Measurements from ENCODE around the gene MPZL2. TPM values are rescaled to one million over a fixed set of nuclear protein-coding genes. Genes with fewer than 3 reads are reported as not detected.
"Not testable (repeated sequence)": the region's sequence is repeated elsewhere in the genome, so short reads cannot be mapped to it uniquely, and the experiment has no call there.

The MPZL2 gene
- total and polyA plus RNA-seq, 7 donors, result 1.0 to 8.1 (median 3.4) TPM

DNA sequence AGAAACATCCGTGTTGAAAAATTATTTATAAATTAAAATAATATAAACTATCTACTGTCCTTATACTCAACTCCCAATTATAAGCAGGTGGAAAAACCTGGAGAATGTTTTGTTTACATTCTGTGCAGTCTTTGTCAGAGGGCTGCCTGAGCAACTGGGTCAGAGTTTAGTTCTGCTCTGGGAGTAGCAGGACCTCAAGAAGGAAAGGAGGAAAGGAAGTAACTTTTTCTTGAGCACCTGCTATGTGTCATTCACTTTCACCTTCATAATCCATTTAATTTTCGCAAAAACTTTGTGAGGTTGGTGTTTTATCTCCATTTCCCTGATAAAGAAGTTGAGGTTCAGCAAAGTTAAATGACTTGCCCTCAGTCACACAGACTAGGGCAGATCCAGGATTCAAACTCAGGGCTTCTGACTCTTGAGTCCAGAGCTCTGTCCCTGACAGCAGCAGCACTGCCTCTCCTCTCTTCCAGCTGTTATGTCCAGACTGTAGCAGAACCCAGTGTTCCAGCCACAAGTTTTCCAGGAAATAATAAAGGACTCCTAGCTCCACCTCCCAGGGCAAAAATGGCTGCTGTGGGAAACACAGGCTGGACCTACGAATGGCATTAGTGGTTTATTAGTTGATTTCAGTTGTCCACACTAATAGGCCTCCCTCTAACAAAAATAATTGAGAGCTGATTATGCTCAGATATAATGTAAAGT is 46.8 kb upstream of the MPZL2 start:
- WGBS, 3 donors, result 74 to 77% (median 76%) methylated on average over 3 of the region's 3 CpGs

GRCh38 chr11:118310271-118310670 is 46.2 kb upstream of the MPZL2 start:
- Histone ChIP-seq H3K4me1 (no peaks in the 10 kb centered on the region), H3K4me3 (no peak overlapping the region), H3K9me3 (no peaks in the 10 kb centered on the region), H3K36me3 (ENCODE audit: insufficient read depth in 1 of 2, low read depth in 1 of 2) (no peaks in the 10 kb centered on the region), H3K27me3 (ENCODE audit: insufficient read depth in 3 of 3, low read length in 2 of 3) (peaks cover 0 to 27% (median 4%) of the 10 kb centered on the region in 3 donors), H3K27ac (no peak overlapping the region)
- intact Hi-C loops (cut with DNase I), result no loop called here
- WGBS, 3 donors, result 86 to 91% (median 86%) methylated on average over 3 of the region's 3 CpGs
- no peak for TF ChIP-seq CTCF (IDR thresholded peaks at IDR 0.05)
- ATAC-seq (no peak), DNase-seq (no peak)

More for the DNA sequence above, 46.8 kb upstream of the MPZL2 start:
- Histone ChIP-seq H3K36me3 (ENCODE audit: insufficient read depth in 1 of 2, low read depth in 1 of 2) (no peaks in the 10 kb centered on the region), H3K4me3 (no peak overlapping the region), H3K9me3 (no peaks in the 10 kb centered on the region), H3K4me1 (no peaks in the 10 kb centered on the region), H3K27me3 (ENCODE audit: insufficient read depth in 3 of 3, low read length in 2 of 3) (peaks cover 0 to 32% (median 8%) of the 10 kb centered on the region in 3 donors), H3K27ac (no peak overlapping the region)
- ATAC-seq (no peak), DNase-seq (no peak)
- TF ChIP-seq CTCF (IDR thresholded peaks at IDR 0.05), result no peak
- intact Hi-C loops (cut with DNase I), result no loop called here

GRCh38 chr11:118308995-118309528 is 45.0 kb upstream of the MPZL2 start:
- ATAC-seq; DNase-seq; H3K4me3 ChIP-seq; intact Hi-C loops (cut with DNase I); H3K9me3 ChIP-seq; H3K4me1 ChIP-seq; H3K36me3 ChIP-seq (ENCODE audit: insufficient read depth in 1 of 2, low read depth in 1 of 2); H3K27ac ChIP-seq: not testable (repeated sequence)
- 84 to 89% (median 88%) methylated on average over 5 of the region's 5 CpGs for WGBS, 3 donors
- H3K27me3 ChIP-seq (ENCODE audit: insufficient read depth in 3 of 3, low read length in 2 of 3), result peaks cover 0 to 19% (median 2%) of the 10 kb centered on the region in 3 donors

- Histone ChIP-seq H3K27ac (no peak overlapping the region), H3K27me3 (ENCODE audit: insufficient read depth in 3 of 3, low read length in 2 of 3) (peaks cover 0 to 5% (median 0%) of the 10 kb centered on the region in 3 donors), H3K4me3 (no peak overlapping the region), H3K36me3 (ENCODE audit: insufficient read depth in 1 of 2, low read depth in 1 of 2) (no peaks in the 10 kb centered on the region), H3K4me1 (no peaks in the 10 kb centered on the region), H3K9me3 (no peaks in the 10 kb centered on the region)
- 78 to 93% (median 78%) methylated on average over 2 of the region's 2 CpGs for WGBS, 3 donors
- DNase-seq (no peak), ATAC-seq (no peak)
- intact Hi-C loops (cut with DNase I), result no loop called here
- TF ChIP-seq CTCF (IDR thresholded peaks at IDR 0.05), result no peak
Measured at GRCh38 chr11:118306556-118306955, 42.5 kb upstream of the MPZL2 start.

DNA sequence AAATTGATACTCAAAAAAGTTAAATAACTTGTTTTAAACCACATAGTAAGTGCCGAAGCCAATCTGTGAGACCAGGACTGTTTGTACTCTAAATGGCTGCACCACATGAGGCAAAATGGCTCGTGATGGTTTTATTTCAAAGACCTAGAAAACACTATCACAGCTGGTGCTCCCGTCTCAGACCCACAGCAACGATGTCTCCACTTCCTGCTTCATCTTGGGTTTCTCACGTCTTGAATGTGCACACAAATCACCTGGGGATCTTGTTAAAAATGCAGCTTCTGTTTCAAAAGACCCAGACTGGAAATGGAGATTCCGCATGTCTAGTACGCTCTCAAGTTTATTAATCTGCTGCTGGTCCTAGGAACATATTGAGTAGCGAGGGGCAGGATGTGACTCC is 41.6 kb upstream of the MPZL2 start:
- intact Hi-C loops (cut with DNase I), result no loop called here
- ATAC-seq (no peak), DNase-seq (no peak)
- Histone ChIP-seq H3K9me3 (no peaks in the 10 kb centered on the region), H3K27ac (no peak overlapping the region), H3K36me3 (ENCODE audit: insufficient read depth in 1 of 2, low read depth in 1 of 2) (no peaks in the 10 kb centered on the region), H3K4me1 (no peaks in the 10 kb centered on the region), H3K4me3 (no peak overlapping the region), H3K27me3 (ENCODE audit: insufficient read depth in 3 of 3, low read length in 2 of 3) (peaks cover 0 to 5% (median 0%) of the 10 kb centered on the region in 3 donors)
- WGBS, 3 donors, result 45 to 51% (median 46%) methylated on average over 8 of the region's 8 CpGs
- no peak for TF ChIP-seq CTCF (IDR thresholded peaks at IDR 0.05)
